Measurements from ENCODE around the gene NR2F1.

Gene NR2F1

DNA sequence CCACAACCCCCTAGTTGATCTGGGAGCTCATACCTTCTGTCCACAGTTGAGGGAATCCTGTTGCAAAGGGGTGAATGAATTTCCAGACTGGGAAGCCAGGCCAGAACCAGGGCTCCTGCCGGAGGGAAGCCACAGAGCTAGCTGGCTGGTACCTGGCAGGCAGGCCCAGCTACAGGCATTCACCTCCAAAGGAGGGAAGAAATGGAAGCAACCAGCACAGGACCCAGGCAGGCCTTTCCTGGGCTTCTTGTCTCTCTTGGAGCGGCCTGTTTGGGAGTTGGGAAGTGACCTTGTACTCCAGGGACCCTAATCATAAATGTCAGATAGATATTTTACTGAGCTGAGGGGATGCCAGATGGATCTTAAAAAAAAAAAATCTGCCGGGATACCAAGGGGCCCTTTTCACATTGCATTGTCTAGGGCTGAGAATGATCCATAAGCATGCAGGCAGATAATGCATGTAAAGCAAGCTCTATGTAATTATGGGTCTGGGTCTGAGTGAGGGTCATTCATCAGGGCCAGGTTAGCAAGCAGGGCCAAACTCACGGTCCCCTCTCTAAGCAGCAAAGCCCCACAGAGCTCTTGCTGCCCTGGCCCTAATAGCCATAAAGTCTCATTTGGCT lies 8.4 kb downstream of the NR2F1 start:
- DNase-seq = no peak

DNA sequence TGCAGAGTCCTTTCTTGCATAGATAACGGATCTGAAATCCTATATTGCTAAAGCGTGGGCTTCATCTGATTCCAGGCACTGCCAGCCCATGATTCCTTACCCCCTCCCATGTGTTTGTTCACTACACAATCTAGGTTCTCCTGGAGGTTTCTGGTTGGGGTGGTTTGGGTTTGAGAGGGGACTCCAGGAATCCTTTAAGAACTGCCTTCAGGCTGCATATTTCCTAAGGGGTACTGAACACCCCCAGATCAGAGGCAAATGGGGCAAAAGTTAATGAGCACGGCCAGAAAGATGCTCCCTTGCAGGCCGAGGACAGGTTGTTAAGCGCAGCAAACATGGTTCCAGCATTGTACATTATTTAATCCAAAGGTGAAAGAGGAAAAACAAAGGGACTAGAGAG lies 9.9 kb downstream of the NR2F1 start:
- no peak for DNase-seq

- no peak for DNase-seq
Observed at GRCh38 chr5:93593476-93594131, 10.6 kb downstream of the NR2F1 start.

GRCh38 chr5:93594591-93595419 lies 11.8 kb downstream of the NR2F1 start:
- DNase-seq = no peak

- DNase-seq = no peak
Observed at GRCh38 chr5:93595420-93596147, 12.6 kb downstream of the NR2F1 start.

- no peak for DNase-seq
Observed at GRCh38 chr5:93596310-93596675, 13.3 kb downstream of the NR2F1 start.

- DNase-seq = no peak
Observed at GRCh38 chr5:93596676-93597490, 13.9 kb downstream of the NR2F1 start.

- DNase-seq = peak; percentile 5 to 30
Observed at GRCh38 chr5:93598091-93599000, 15.3 kb downstream of the NR2F1 start.

DNA sequence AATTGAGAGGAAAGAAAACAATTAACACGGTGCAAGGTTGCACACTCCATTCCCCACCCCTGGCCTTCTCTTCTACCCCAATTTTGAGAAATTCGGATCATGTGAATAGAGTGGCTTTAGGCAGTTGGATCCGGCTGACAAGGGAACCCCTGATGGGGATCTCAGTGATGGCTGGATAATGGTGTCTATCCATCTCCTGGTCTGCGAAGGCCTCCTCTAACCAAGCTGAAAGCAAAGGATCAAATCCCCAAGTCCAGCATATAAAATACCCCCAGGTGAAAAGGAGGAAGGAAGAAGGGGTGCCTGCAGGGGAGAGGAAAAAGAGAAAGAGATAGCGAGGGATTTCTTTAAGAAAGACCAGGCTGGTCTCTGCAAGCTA lies 16.0 kb downstream of the NR2F1 start:
- DNase-seq = no peak

GRCh38 chr5:93599399-93600120 lies 16.5 kb downstream of the NR2F1 start:
- no peak for DNase-seq

DNA sequence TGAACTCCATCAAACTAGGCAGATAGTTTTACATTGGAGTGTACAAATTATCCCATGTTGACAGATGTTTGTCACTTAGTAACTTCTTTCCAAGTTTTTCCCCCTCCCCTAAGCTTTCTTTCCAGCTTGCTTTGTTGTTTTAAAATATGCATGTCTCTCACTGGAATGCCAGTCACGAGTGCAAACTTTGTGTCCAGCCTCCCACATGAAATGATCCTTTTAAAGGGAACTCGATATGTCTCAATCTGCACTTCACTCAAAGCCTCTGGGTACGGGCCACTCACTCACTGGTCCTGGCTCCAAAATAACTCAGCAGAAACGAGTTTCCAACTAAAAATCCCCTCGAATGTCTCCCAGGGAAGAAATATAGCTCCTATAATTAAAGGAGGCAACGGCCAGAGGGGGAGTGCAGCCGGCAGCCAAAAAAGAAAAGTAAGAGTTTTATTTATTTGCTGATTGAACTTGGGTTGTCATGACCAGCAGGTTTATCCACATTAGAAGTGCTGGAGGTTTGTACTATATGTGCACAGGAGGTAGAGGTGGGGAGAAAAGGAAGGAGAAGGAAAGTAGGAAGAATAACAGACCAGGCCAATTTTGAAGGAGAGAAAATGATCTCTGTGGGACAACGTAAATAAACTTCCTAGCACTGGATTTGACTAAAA lies 17.5 kb downstream of the NR2F1 start:
- no peak for DNase-seq

DNA sequence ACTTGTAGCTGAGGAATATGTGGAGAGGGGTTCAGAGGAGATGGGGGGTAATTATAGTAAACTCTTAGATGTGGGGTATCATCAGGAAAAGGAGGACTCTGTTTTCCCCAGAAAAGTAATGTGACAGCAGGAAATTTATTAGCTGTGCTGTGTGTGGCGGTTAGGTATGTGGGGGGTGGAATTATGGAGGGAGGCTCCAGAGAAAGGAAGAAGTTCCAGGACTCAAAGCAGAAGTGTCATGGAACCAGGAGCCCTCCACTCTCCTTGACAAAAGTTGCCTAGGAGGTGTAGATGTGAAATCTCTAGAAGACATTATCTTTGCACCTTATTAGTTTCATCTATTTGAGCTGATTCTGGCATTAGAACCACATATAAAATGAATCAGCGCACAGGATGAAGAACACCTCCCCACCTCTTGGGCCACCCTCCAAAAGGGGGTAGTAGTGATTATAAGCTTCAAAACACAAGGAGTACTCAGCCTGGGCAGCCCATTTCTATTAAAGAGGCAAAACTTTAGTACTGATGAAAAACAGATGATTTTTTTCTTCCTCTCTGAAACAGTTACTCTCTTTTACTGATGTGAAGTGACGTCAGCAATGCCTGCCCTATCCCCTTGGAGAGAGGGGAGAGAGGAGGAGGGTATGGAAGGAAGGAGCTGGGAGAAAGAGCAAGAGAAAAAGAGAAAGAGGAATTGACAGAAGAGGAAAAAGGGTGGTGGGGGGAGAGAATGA lies 18.2 kb downstream of the NR2F1 start:
- no peak for DNase-seq

GRCh38 chr5:93601802-93602155 lies 18.8 kb downstream of the NR2F1 start:
- no peak for DNase-seq

DNA sequence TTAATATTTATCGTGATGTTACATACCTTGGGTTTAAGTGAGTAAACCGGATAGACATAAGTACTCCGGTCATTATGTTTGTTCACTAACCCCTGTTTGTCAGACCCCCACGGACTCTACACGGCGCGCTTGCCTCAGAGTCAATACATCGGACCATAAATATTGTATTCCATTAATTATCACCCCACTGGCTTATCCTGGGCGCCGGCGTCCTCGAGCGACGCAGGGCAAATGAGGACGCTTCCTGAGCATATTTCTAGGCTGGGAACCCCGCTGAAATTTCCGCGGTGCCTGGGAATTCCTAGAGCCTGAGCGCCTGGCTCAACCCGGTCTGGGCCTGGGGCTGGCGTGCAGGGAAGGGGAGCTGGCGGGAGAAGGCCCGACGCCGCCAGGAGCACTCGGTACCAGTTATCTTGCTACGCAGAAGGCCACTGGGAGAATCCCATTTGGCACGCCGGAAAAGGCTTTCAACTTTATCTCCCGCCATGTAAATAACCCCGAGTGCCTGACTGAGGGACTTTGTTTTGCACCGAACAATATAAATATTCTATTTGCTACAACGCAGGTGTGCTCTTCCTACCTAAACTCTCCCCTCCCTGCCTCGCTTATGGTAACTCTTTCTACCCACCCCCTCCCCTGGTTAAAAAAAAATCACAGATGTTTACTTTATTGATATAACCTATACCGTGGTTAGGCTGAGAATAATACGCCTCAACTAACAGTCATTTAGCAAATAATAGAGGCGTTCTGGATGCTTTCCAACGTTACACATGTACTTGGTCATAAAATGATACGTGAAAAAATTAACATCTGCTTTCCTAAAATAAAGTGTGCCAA lies 19.4 kb downstream of the NR2F1 start:
- no peak for DNase-seq

DNA sequence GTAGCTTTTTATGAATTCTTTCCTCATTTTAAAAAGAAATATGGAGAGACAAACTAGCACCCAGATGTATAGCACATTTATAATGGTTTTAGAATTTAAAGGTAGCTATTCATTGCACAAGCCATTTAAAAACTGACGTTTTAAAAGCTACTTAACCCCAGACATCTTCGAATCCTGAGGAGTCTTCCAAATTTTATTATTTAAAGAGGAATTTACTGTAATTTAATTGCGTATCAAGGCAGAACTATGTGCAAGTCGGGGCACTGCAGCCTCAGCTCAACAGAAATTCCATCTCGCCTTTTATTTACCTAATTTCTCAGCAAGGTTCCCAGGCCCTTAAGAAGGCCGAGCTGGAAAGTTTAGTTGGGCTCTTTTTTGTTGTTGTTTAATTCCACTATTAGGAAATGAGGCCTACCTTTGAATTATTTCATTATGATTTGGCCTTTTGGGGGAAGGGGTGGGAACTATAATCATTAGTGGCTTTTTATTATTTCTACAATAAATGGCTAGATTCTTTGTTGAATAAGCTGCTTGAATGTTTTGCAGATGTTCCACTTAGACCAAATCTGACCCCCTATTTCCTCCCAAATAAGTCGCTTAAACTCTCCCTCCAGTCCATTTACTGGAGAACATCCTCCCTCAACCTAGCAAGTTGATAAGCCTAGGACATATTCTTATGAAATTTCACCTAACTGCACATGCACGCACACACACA lies 20.2 kb downstream of the NR2F1 start:
- DNase-seq = no peak

GRCh38 chr5:93603793-93604643 lies 21.0 kb downstream of the NR2F1 start:
- DNase-seq = peak in 1 of 2 experiments; percentile 7
